ENCODE data around the gene FLT3LG.

DNA sequence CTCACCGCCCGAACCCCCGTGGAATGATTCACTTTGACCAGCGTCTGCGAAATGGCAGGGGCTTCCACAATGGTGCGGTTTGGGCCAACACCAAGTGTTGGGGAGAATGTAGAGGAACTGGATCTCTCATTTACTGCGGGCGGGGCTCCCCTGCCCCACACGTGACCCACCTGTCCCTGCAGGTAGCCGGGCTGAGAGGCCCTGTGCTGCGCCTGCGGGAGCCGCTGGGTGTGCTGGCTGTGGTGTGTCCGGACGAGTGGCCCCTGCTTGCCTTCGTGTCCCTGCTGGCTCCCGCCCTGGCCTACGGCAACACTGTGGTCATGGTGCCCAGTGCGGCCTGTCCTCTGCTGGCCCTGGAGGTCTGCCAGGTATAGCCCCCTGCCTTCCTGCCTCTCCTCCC lies 5.8 kb upstream of the FLT3LG start:
- TF ChIP-seq, protein P1, sequence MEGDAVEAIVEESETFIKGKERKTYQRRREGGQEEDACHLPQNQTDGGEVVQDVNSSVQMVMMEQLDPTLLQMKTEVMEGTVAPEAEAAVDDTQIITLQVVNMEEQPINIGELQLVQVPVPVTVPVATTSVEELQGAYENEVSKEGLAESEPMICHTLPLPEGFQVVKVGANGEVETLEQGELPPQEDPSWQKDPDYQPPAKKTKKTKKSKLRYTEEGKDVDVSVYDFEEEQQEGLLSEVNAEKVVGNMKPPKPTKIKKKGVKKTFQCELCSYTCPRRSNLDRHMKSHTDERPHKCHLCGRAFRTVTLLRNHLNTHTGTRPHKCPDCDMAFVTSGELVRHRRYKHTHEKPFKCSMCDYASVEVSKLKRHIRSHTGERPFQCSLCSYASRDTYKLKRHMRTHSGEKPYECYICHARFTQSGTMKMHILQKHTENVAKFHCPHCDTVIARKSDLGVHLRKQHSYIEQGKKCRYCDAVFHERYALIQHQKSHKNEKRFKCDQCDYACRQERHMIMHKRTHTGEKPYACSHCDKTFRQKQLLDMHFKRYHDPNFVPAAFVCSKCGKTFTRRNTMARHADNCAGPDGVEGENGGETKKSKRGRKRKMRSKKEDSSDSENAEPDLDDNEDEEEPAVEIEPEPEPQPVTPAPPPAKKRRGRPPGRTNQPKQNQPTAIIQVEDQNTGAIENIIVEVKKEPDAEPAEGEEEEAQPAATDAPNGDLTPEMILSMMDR (IDR thresholded peaks at IDR 0.05; ENCODE audit: control extremely low read depth in 1 of 3, insufficient read depth in 1 of 3, low read depth in 1 of 3, low read length in 3 of 3): no peak
- no peak for TF ChIP-seq NANOG (IDR thresholded peaks at IDR 0.05; ENCODE audit: insufficient read depth, low read depth, low read length, poor library complexity, severe bottlenecking)
- no peak for TF ChIP-seq POLR2AphosphoS5 (IDR thresholded peaks at IDR 0.05; ENCODE audit: low read depth, low read length)
- TF ChIP-seq GTF2F1 (IDR thresholded peaks at IDR 0.05; ENCODE audit: borderline replicate concordance, low read depth, low read length): no peak
- no peak for TF ChIP-seq ZNF274 (IDR thresholded peaks at IDR 0.05; ENCODE audit: borderline replicate concordance, extremely low read depth, low read length)
- no peak; the same call in 1 of the 2 replicates for TF ChIP-seq TAF1 (IDR thresholded peaks at IDR 0.05; ENCODE audit: low read depth, low read length)
- TF ChIP-seq EZH2 (IDR thresholded peaks at IDR 0.05; ENCODE audit: low read depth, low read length, severe bottlenecking): no peak
- TF ChIP-seq EGR1 (IDR thresholded peaks at IDR 0.05; ENCODE audit: borderline replicate concordance, low read depth, low read length): no peak

Measured in H1 (cell line).